ENCODE results near the gene KRT6A. TPM values are rescaled to one million over a fixed set of nuclear protein-coding genes. Genes with fewer than 3 reads are reported as not detected.
A peak's percentile ranks its signal among the peaks of the same experiment; 100 is the strongest.
"Not testable (repeated sequence)": the region's sequence is repeated elsewhere in the genome, so short reads cannot be mapped to it uniquely, and the experiment has no call there.

Gene KRT6A
- total RNA-seq, 1 donor from 2014 or later: 701 TPM

- peak; percentile 94 for DNase-seq (ENCODE audit: low spot score)
Observed at GRCh38 chr12:52464897-52465296, 28.2 kb downstream of the KRT6A start.

- DNase-seq (ENCODE audit: low spot score): no peak
Observed at GRCh38 chr12:52461693-52462092, 31.4 kb downstream of the KRT6A start.

- peak; percentile 95 for DNase-seq (ENCODE audit: low spot score)
Observed at GRCh38 chr12:52458861-52459260, 34.2 kb downstream of the KRT6A start.

- no peak for DNase-seq (ENCODE audit: low spot score)
Observed at GRCh38 chr12:52455821-52456220, 37.2 kb downstream of the KRT6A start.

- DNase-seq (ENCODE audit: low spot score): no peak
Observed at GRCh38 chr12:52454411-52455201, 38.5 kb downstream of the KRT6A start.

- DNase-seq (ENCODE audit: low spot score): no peak
Observed at GRCh38 chr12:52452101-52452500, 41.0 kb downstream of the KRT6A start, which contains the start of gene KRT6B. Gene KRT6B (minus strand): TSS chr12:52452146. CDS start chr12:52452078, 68 bp downstream.

GRCh38 chr12:52448228-52448627 is 44.8 kb downstream of the KRT6A start:
- DNase-seq (ENCODE audit: low spot score): no peak

- DNase-seq (ENCODE audit: low spot score): not testable (repeated sequence)
Observed at GRCh38 chr12:52447196-52447595, 45.9 kb downstream of the KRT6A start.

- no peak for DNase-seq (ENCODE audit: low spot score)
Observed at GRCh38 chr12:52446367-52447045, 46.6 kb downstream of the KRT6A start.

GRCh38 chr12:52445876-52446275 is 47.2 kb downstream of the KRT6A start:
- DNase-seq (ENCODE audit: low spot score): no peak

GRCh38 chr12:52444647-52445595 is 48.1 kb downstream of the KRT6A start:
- DNase-seq (ENCODE audit: low spot score): no peak

GRCh38 chr12:52443966-52444365 is 49.1 kb downstream of the KRT6A start:
- no peak for DNase-seq (ENCODE audit: low spot score)

- peak; percentile 55 for DNase-seq (ENCODE audit: low spot score)
Observed at GRCh38 chr12:52442600-52443061, 50.4 kb downstream of the KRT6A start.

GRCh38 chr12:52441320-52441911 is 51.6 kb downstream of the KRT6A start:
- DNase-seq (ENCODE audit: low spot score): peak; percentile 45

- DNase-seq (ENCODE audit: low spot score): peak; percentile 84
Observed at GRCh38 chr12:52440821-52441319, 52.2 kb downstream of the KRT6A start.

GRCh38 chr12:52439845-52440244 is 53.2 kb downstream of the KRT6A start:
- DNase-seq (ENCODE audit: low spot score): no peak

- DNase-seq (ENCODE audit: low spot score): no peak
Observed at GRCh38 chr12:52439420-52439819, 53.6 kb downstream of the KRT6A start.

- DNase-seq (ENCODE audit: low spot score): no peak
Observed at GRCh38 chr12:52438305-52439301, 54.5 kb downstream of the KRT6A start.

GRCh38 chr12:52437508-52437907 is 55.5 kb downstream of the KRT6A start:
- DNase-seq (ENCODE audit: low spot score): no peak
